T-helper 9 cell (primary cell): ENCODE measurements around the gene PDXK.

Experiments
- DNase-seq: peaks from one replicate; pipeline ENCODE4 v3.0.0-alpha.2; 2020

Gene PDXK

DNA sequence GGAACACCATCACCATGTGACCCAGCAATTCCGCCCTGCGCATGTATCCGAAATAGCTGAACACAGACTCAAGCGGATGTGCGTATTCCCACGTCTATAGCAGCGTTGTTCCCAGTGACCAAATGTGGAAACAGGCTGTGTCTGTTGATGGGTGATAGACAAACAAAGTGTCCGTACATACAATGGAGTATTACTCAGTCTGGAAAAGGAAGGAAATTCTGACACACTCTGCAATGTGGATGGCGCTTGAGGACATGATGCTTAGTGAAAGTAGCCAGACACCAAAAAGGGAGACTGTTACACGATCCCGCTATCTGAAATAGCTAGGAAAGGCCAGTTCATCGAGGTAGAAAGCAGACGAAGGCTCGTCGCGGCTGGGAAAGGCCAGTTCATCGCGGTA, 25.8 kb downstream of the PDXK start:
- DNase-seq = no peak

GRCh38 chr21:43745772-43746517, 27.0 kb downstream of the PDXK start:
- DNase-seq = no peak

GRCh38 chr21:43748622-43749021, 29.7 kb downstream of the PDXK start:
- DNase-seq = no peak

DNA sequence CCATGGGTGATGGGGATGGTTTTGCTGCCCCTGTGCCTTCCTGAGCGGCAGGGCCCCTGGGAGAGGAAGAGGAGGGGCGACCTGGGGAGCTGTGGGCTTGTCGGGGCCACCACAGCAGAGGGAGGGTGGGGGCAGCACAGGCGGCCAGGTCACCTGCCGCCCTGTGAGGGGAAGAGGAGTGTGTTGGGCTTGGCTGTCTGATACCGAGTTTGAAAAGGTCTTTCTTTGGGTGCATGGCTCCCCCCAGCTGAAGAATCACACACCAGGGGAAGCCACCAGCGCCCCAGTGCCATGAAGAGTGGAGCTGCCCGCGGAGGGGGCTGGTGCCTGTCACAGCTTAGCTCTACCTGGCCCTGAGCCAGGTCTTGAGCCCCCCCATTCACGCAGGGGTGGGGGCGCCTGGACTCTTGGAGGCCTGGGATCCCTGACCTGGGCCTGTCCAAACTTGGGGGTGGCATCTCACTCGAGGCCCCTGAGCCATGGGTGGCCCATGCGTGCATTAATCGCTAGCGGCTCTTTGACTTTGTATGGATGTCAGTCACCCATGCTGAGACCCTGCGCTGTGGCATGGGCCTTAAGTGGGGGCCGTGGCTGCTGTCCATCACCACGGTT, 30.8 kb downstream of the PDXK start:
- DNase-seq = no peak

- no peak for DNase-seq
Measured at GRCh38 chr21:43750339-43751033, 31.6 kb downstream of the PDXK start.

- no peak for DNase-seq
Measured at GRCh38 chr21:43751955-43752591, 33.1 kb downstream of the PDXK start.

GRCh38 chr21:43752758-43753438, 34.0 kb downstream of the PDXK start:
- no peak for DNase-seq

DNA sequence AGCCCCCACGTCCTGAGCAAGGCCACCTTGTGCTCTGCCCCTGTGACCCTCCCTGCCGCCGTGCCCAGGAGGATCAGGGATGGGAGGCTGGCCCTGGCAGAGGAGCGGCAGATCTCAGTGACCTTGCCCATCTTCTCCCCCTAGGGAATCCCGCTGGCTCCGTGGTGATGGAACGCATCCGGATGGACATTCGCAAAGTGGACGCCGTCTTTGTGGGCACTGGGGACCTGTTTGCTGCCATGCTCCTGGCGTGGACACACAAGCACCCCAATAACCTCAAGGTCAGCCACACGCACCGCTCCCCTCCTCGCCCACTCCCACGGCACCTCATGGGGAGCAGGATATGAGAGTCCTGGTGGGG, 34.5 kb downstream of the PDXK start:
- DNase-seq = no peak

DNA sequence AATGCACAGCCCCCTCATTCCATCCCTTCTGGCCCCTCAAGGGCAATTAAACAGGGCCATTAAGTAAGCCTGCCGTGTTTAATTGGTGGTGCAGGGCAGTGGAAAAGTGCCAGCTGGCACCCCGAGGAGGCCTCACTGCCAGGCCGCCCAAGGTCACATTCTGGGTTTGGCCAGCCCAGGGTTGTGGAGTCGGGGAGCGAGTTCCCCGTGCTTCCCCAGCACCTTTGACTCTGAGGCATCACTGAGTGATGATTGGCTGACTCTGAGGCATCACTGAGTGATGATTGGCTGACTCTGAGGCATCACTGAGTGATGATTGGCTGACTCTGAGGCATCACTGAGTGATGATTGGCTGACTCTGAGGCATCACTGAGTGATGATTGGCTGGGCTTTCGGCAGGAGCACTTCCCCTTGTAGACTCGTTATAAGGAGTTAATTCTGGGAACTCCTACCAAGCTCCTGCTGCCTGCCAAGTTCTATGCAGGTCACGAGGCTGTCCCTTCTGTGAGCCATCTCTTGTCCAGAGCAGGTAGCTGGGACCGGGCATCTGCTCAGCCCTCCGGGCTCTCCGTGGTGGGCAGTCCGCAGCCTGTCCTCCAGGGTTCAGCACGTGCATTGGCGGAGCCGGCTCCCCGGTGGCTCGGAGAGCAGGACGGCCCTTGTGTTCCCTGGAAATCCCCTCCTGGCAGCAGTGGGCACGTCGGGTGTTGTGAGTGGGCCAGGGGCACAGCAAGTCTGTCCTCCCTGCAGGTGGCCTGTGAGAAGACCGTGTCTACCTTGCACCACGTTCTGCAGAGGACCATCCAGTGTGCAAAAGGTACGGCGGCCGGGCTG, 36.2 kb downstream of the PDXK start:
- no peak for DNase-seq

DNA sequence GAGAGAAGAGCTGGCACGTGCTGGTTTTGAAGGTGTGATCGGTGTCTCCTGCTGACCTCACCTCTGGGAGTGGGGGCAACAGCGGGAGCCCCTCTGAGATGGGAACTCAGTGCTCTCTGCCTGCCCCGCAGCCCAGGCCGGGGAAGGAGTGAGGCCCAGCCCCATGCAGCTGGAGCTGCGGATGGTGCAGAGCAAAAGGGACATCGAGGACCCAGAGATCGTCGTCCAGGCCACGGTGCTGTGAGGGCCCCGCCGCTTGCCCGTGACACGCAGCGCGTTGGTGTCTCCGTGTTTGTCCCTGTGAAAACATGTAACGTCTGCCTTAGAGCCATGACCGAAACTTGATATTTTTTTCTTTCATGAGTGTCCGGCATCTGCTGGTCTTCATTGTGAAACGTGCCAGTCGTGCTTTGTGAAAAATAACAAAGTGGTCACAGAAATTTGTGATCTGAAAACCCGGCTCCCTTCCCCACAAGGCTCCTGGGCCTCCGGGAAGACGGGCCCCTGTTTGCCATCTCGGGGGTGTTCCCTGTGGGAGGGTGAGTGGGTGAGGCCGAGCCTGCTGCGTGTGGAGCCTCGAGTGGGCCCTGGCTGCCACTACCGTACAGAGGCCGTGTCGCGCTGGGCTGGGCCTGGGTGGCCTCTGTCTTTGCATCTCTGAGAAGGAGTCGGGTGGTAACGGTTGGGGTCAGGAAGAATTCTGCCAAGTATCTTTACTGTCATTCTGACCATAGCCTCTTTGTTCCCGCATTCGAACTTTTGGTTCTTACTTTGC, 37.1 kb downstream of the PDXK start:
- DNase-seq = no peak

DNA sequence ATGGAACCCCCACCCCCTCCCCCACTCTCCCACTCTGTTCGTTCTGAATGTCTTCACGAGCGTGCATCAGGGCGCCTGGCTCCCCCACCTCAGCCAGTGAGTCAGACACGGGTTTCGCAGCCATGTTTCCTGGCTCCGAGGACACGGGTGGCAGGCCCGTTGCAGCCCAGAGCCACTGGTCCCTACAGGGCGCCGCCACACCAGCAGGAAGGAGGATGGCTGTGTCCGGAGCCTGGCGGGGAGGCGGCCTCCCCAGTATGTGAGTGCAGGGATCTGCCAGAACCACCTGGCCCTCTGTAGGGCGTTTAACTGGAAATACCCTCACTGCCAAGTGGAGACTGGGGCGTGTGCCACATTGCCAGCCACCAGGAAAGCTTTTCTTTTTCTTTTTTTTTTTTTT, 38.7 kb downstream of the PDXK start:
- no peak for DNase-seq

DNA sequence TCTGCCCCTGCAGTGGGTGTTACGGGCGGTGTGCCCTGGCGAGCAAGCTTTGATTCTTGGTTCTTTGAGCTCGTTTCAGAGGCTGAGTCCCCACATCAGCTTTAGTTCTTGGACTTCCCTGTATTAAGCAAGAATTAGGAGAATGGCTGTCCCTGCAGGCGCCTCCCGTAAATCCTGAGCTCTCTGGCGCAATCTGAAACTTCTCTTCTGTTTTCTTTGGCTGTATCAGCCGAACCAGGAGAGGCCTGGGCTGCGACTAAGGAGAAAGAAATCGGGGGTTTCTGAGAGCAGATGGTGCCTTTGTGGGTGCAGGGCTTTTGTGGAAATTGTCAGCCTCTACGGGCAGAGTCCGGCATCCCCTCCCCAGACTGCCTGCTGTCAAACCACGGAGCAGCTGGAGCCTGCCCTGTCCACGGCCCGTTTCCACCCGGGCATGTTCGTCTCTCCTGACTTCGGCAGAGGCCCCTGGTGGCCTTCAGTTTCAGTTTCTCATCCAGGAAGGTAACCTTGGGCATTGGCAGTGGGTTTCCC, 39.2 kb downstream of the PDXK start:
- no peak for DNase-seq

DNA sequence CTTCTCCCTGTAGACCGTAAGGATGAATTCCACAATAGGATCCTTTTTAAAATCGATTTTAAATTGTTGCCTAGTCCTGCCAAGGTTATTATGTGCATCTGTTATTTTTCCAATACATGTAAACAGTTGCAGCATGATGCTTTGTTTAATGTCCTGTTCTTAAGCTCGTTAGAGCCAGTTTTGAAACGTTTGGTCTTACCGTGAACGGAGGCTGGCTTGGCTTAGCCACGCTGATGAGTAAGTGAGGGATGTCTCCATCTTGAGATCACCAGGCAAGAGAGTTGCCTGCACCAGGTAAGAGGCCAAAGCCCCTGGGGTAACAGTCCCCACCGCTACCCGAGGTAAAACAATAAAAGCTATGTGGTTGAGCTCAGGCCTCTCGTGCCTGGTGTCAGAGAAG, 39.9 kb downstream of the PDXK start:
- no peak for DNase-seq

DNA sequence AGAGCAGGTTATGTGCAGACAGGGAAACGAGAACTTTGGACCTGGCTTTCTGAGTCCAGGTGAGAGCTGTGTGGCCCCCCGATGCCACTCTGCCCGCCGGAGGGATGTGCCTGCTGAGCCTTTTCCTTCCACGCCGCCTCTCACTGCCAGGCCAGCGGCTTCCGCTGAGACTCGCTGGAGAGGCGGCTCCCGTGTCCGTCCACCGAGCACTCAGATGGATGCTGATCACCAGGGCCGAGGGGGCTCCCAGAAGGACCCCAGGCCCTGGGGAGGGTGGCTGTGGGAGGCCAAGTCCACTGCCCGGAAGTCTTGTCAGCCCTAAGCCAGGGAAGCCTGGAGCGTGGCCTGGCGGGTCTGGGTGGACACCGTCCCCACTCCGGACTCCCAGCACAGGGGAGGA, 40.7 kb downstream of the PDXK start:
- DNase-seq = no peak

GRCh38 chr21:43760391-43760958, 41.5 kb downstream of the PDXK start:
- no peak for DNase-seq

- DNase-seq = no peak
Measured at GRCh38 chr21:43761886-43762285, 43.0 kb downstream of the PDXK start.

- DNase-seq = no peak
Measured at GRCh38 chr21:43762303-43763128, 43.6 kb downstream of the PDXK start.

- DNase-seq = no peak
Measured at GRCh38 chr21:43763901-43764523, 45.1 kb downstream of the PDXK start.
